DOHH2 (cell line): ENCODE measurements around the gene EPHA6.

Experiments
- H3F3A ChIP-seq: fragments of 200-600 bp; sonication (generic), shearing (Covaris generic); 2 replicates; pipeline ENCODE4 v1.6.0; 2016; ENCODE audit warnings: antibody characterized with exemption, mild to moderate bottlenecking; ENCODE audit not compliant: control insufficient read depth, insufficient read depth
- H3K27ac ChIP-seq: fragments of 200-600 bp; sonication (generic); 2 replicates; pipeline ENCODE4 v1.5.1; 2014; ENCODE audit warnings: low read depth, mild to moderate bottlenecking, low read length, moderate library complexity
- H3K27me3 ChIP-seq: fragments of 200-600 bp; sonication (generic); 2 replicates; pipeline ENCODE4 v1.6.1; 2014; ENCODE audit warnings: mild to moderate bottlenecking, low read length, mixed read lengths; ENCODE audit not compliant: control insufficient read depth
- H3K36me3 ChIP-seq: fragments of 200-600 bp; sonication (generic); 2 replicates; pipeline ENCODE4 v1.6.1; 2014; ENCODE audit warnings: mild to moderate bottlenecking, low read length, moderate library complexity, mixed read lengths; ENCODE audit not compliant: control insufficient read depth
- H3K4me1 ChIP-seq: fragments of 200-600 bp; sonication (generic); 2 replicates; pipeline ENCODE4 v1.6.1; 2014; ENCODE audit warnings: mild to moderate bottlenecking, low read length, mixed read lengths; ENCODE audit not compliant: control insufficient read depth
- H3K4me2 ChIP-seq: fragments of 200-600 bp; sonication (generic); 2 replicates; pipeline ENCODE4 v1.6.0; 2014; ENCODE audit warnings: mild to moderate bottlenecking, low read length, moderate library complexity
- H3K4me3 ChIP-seq: fragments of 200-600 bp; sonication (generic); 2 replicates; pipeline ENCODE4 v1.5.1; 2014; ENCODE audit warnings: mild to moderate bottlenecking, low read length, mixed read lengths
- H3K79me2 ChIP-seq: fragments of 200-600 bp; sonication (generic); 2 replicates; pipeline ENCODE4 v1.6.1; 2014; ENCODE audit warnings: mild to moderate bottlenecking, low read length, mixed read lengths; ENCODE audit not compliant: control insufficient read depth
- H3K9me2 ChIP-seq: fragments of 200-600 bp; sonication (generic); replicated peaks from 2 replicates; pipeline ENCODE4 v1.6.1; 2014; ENCODE audit warnings: mild to moderate bottlenecking, low read length, mixed read lengths; ENCODE audit not compliant: control insufficient read depth
- H3K9me3 ChIP-seq: fragments of 200-600 bp; sonication (generic); 2 replicates; pipeline ENCODE4 v1.6.1; 2014; ENCODE audit warnings: antibody characterized with exemption, low read length, mixed read lengths; ENCODE audit not compliant: control insufficient read depth, insufficient read depth
- H4K20me1 ChIP-seq: fragments of 200-600 bp; sonication (generic); 2 replicates; pipeline ENCODE4 v1.6.0; 2014; ENCODE audit warnings: low read depth, mild to moderate bottlenecking, antibody characterized with exemption, low read length, moderate library complexity; ENCODE audit not compliant: control insufficient read depth, insufficient read depth
- EZH2phosphoT487 ChIP-seq: fragments of 200-600 bp; sonication (generic); IDR thresholded peaks from 2 replicates; pipeline ENCODE4 v1.6.1; 2017; ENCODE audit warnings: borderline replicate concordance, mild to moderate bottlenecking, antibody characterized with exemption, low read length, moderate library complexity, mixed read lengths
- TF ChIP-seq, protein P1 (sequence below): fragments of 200-600 bp; sonication (generic); IDR thresholded peaks from one replicate; pipeline ENCODE4 v1.5.1; 2014; ENCODE audit warnings: antibody characterized with exemption, mild to moderate bottlenecking, low read depth, low read length; ENCODE audit not compliant: poor library complexity, severe bottlenecking

EPHA6 gene

DNA sequence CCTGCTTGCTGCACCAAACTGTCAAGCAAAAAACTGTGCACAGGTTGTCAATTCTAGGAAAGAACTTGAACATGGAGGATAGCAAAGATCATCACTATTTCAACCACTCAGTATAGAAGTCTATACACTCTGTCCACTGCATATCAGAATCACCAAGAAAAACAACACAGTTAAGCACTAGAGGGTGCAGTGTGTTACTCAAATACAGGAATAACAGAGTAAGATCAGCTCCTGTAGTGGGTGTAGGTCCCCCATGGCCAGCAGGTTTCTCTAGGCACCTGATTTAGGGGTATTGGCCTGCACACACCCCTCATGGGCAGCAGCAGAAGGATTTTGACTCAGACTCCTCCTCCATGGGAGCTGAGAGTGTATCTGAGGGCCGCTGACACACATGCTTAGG lies 464.1 kb downstream of the EPHA6 start:
- TF ChIP-seq EZH2phosphoT487, result no peak
- TF ChIP-seq, protein P1, sequence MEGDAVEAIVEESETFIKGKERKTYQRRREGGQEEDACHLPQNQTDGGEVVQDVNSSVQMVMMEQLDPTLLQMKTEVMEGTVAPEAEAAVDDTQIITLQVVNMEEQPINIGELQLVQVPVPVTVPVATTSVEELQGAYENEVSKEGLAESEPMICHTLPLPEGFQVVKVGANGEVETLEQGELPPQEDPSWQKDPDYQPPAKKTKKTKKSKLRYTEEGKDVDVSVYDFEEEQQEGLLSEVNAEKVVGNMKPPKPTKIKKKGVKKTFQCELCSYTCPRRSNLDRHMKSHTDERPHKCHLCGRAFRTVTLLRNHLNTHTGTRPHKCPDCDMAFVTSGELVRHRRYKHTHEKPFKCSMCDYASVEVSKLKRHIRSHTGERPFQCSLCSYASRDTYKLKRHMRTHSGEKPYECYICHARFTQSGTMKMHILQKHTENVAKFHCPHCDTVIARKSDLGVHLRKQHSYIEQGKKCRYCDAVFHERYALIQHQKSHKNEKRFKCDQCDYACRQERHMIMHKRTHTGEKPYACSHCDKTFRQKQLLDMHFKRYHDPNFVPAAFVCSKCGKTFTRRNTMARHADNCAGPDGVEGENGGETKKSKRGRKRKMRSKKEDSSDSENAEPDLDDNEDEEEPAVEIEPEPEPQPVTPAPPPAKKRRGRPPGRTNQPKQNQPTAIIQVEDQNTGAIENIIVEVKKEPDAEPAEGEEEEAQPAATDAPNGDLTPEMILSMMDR, result no peak
- Histone ChIP-seq H3K4me2 (no peak overlapping the region), H3K9me2 (no peaks in the 10 kb centered on the region), H3K27ac (no peak overlapping the region), H3K36me3 (no peaks in the 10 kb centered on the region), H3K79me2 (no peaks in the 10 kb centered on the region), H3F3A (no peaks in the 10 kb centered on the region), H3K4me1 (no peaks in the 10 kb centered on the region), H3K27me3 (no peaks in the 10 kb centered on the region), H4K20me1 (no peaks in the 10 kb centered on the region), H3K9me3 (no peaks in the 10 kb centered on the region), H3K4me3 (no peak overlapping the region)

DNA sequence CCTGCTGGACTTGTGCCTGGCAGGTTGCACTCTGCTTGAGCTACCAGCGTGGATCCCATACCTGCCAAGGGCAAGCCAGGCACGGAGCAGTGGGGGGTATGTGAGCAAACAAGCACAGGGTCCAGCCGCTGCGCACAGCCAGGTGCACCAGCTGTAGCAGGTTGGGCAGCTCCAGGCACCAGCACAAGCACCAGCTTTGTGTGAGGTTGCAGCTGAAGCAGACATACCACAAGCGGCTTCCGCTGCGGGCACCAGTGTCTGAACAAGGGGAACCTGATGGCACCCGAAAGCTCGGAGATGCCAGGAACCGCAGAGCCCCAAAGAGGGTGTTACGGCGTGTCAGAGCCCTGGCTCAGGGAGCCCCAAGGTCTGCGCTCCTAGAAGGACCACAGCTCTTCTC lies 477.5 kb downstream of the EPHA6 start:
- peaks cover 8% of the 10 kb centered on the region; the same call in 1 of the 2 replicates for H3K9me3 ChIP-seq
- H3K36me3 ChIP-seq, result no peaks in the 10 kb centered on the region
- TF ChIP-seq EZH2phosphoT487, result no peak
- TF ChIP-seq, protein P1, result no peak
- no peak overlapping the region for H3K27ac ChIP-seq
- H3K27me3 ChIP-seq, result no peaks in the 10 kb centered on the region
- H3K79me2 ChIP-seq, result no peaks in the 10 kb centered on the region
- H4K20me1 ChIP-seq, result no peaks in the 10 kb centered on the region
- H3K9me2 ChIP-seq, result no peaks in the 10 kb centered on the region
- no peaks in the 10 kb centered on the region for H3K4me1 ChIP-seq
- no peaks in the 10 kb centered on the region for H3F3A ChIP-seq
- no peak overlapping the region for H3K4me2 ChIP-seq
- H3K4me3 ChIP-seq, result no peak overlapping the region

- H4K20me1 ChIP-seq, result no peaks in the 10 kb centered on the region
- H3K4me2 ChIP-seq, result no peak overlapping the region
- no peaks in the 10 kb centered on the region for H3F3A ChIP-seq
- H3K4me3 ChIP-seq, result no peak overlapping the region
- no peak overlapping the region for H3K27ac ChIP-seq
- H3K27me3 ChIP-seq, result no peaks in the 10 kb centered on the region
- H3K36me3 ChIP-seq, result no peaks in the 10 kb centered on the region
- no peaks in the 10 kb centered on the region for H3K4me1 ChIP-seq
- no peaks in the 10 kb centered on the region for H3K79me2 ChIP-seq
- H3K9me2 ChIP-seq, result no peaks in the 10 kb centered on the region
- peaks cover 8% of the 10 kb centered on the region; the same call in 1 of the 2 replicates for H3K9me3 ChIP-seq
- TF ChIP-seq EZH2phosphoT487, result no peak
- TF ChIP-seq, protein P1, result no peak
Observed at GRCh38 chr3:97293596-97294131, 479.3 kb downstream of the EPHA6 start.
